GM12878 (cell line): ENCODE results near the gene YIF1B. TPM values are rescaled to one million over a fixed set of nuclear protein-coding genes. Genes with fewer than 3 reads are reported as not detected.
A peak's percentile ranks its signal among the peaks of the same experiment; 100 is the strongest.

Source experiments
- ASH2L ChIP-seq: fragments of 300-600, 200-600 bp; sonication (generic); IDR thresholded peaks from 2 replicates; pipeline ENCODE4 v1.6.1; 2017; ENCODE audit warnings: low read depth, mild to moderate bottlenecking, borderline replicate concordance
- ATF2 ChIP-seq: IDR thresholded peaks from 2 replicates; pipeline ENCODE4 v1.6.1; 2012; ENCODE audit warnings: low read length, inconsistent platforms
- BHLHE40 ChIP-seq, 2 experiments: fragments of 450-650 bp in 1 of 2; IDR thresholded peaks; 2 replicates each; pipeline ENCODE4 v1.6.1; 2011 to 2017; ENCODE audit warnings: low read depth in 2 of 2, borderline replicate concordance in 1 of 2, improper control_type of control experiment in 1 of 2, low read length in 1 of 2, mild to moderate bottlenecking in 1 of 2
- BRCA1 ChIP-seq: IDR thresholded peaks from 2 replicates; pipeline ENCODE4 v1.6.1; 2011; ENCODE audit warnings: low read depth, low read length, improper control_type of control experiment
- E2F4 ChIP-seq: IDR thresholded peaks from 2 replicates; pipeline ENCODE4 v1.6.1; 2012; ENCODE audit warnings: low read depth, low read length, improper control_type of control experiment
- EGR1 ChIP-seq, 2 experiments: IDR thresholded peaks; 1 replicate in 1 of 2; 2 replicates in 1 of 2; pipeline ENCODE4 v1.6.1; 2011 to 2012; ENCODE audit warnings: low read depth in 2 of 2, low read length in 2 of 2, borderline replicate concordance in 1 of 2, mild to moderate bottlenecking in 1 of 2, moderate library complexity in 1 of 2
- HCFC1 ChIP-seq: fragments of 150-350 bp; IDR thresholded peaks from 2 replicates; pipeline ENCODE4 v1.6.1; 2014; ENCODE audit warnings: low read length
- IKZF2 ChIP-seq, 2 experiments: fragments of 450-650 bp; IDR thresholded peaks; 2 replicates each; pipeline ENCODE4 v1.6.1; 2017; ENCODE audit warnings: mild to moderate bottlenecking in 2 of 2, moderate library complexity in 2 of 2
- JUNB ChIP-seq: IDR thresholded peaks from 2 replicates; pipeline ENCODE4 v1.6.1; 2016; ENCODE audit warnings: antibody characterized with exemption, mild to moderate bottlenecking
- KLF5 ChIP-seq: fragments of 450-650 bp; IDR thresholded peaks from 2 replicates; pipeline ENCODE4 v1.6.1; 2014; ENCODE audit warnings: mild to moderate bottlenecking; ENCODE audit not compliant: partially characterized antibody
- NBN ChIP-seq: fragments of 450-650 bp; IDR thresholded peaks from 2 replicates; pipeline ENCODE4 v1.6.1; 2016
- NFXL1 ChIP-seq: fragments of 450-650 bp; IDR thresholded peaks from 2 replicates; pipeline ENCODE4 v1.6.1; 2017; ENCODE audit warnings: antibody characterized with exemption, mild to moderate bottlenecking, borderline replicate concordance
- NR2C2 ChIP-seq: IDR thresholded peaks from 2 replicates; pipeline ENCODE4 v1.6.1; 2011; ENCODE audit warnings: borderline replicate concordance, low read depth; ENCODE audit not compliant: control insufficient read depth, insufficient read length
- PKNOX1 ChIP-seq: fragments of 450-650 bp; IDR thresholded peaks from 2 replicates; pipeline ENCODE4 v1.6.1; 2016; ENCODE audit warnings: mild to moderate bottlenecking
- POLR2A ChIP-seq: IDR thresholded peaks from 2 replicates; pipeline ENCODE4 v1.6.1; 2011; ENCODE audit warnings: low read depth, mild to moderate bottlenecking, low read length
- POU2F2 ChIP-seq: IDR thresholded peaks from 3 replicates; pipeline ENCODE4 v1.6.1; 2011; ENCODE audit warnings: low read depth, mild to moderate bottlenecking, low read length, borderline replicate concordance
- RB1 ChIP-seq: fragments of 450-650 bp; formaldehyde crosslinking; IDR thresholded peaks from 2 replicates; pipeline ENCODE4 v1.6.1; 2017; ENCODE audit warnings: mild to moderate bottlenecking, borderline replicate concordance
- SKIL ChIP-seq: fragments of 450-650 bp; IDR thresholded peaks from 2 replicates; pipeline ENCODE4 v1.6.1; 2017; ENCODE audit warnings: mild to moderate bottlenecking, low read depth, inconsistent platforms; ENCODE audit not compliant: poor library complexity, severe bottlenecking
- SPI1 ChIP-seq: IDR thresholded peaks from 2 replicates; pipeline ENCODE4 v1.6.1; 2011; ENCODE audit warnings: low read depth, mild to moderate bottlenecking, low read length, moderate library complexity, borderline replicate concordance; ENCODE audit not compliant: insufficient read depth
- TCF3 ChIP-seq: IDR thresholded peaks from 2 replicates; pipeline ENCODE4 v1.6.1; 2012; ENCODE audit warnings: low read depth, mild to moderate bottlenecking, low read length, borderline replicate concordance; ENCODE audit not compliant: insufficient read depth
- TCF7 ChIP-seq: IDR thresholded peaks from 2 replicates; pipeline ENCODE4 v1.6.1; 2014; ENCODE audit warnings: antibody characterized with exemption, borderline replicate concordance
- USF1 ChIP-seq: IDR thresholded peaks from 2 replicates; pipeline ENCODE4 v1.6.1; 2011; ENCODE audit warnings: borderline replicate concordance, low read depth, mild to moderate bottlenecking, moderate library complexity, mixed read lengths, low read length; ENCODE audit not compliant: insufficient read depth; ENCODE audit errors: extremely low read length
- ZNF217 ChIP-seq: fragments of 450-650 bp; IDR thresholded peaks from 2 replicates; pipeline ENCODE4 v1.6.1; 2017; ENCODE audit warnings: antibody characterized with exemption, mild to moderate bottlenecking
- ZSCAN29 ChIP-seq: fragments of 450-650 bp; IDR thresholded peaks from 2 replicates; pipeline ENCODE4 v1.6.1; 2017; ENCODE audit warnings: mild to moderate bottlenecking, moderate library complexity
- polyA plus RNA-seq, 11 experiments: library from polyadenylated mRNA; depleted of rRNA in 4 of 11; unstranded in 6 of 11; stranded (reverse) in 5 of 11; fragments of >200 nt; fragmentation: Nextera tagmentation in 4 of 11; fragmentation: Illumina TruSeq in 1 of 11; extraction: Ambion mirVana in 4 of 11; extraction: Trizol in 1 of 11; gene quantifications; 1 replicate in 1 of 11; 2 replicates in 10 of 11; pipeline versions ENCODE4 v1.2.1 to v1.2.3, GENCODE V29; 2011 to 2016; ENCODE audit warnings: inconsistent platforms in 2 of 11, missing spikeins in 2 of 11, low read depth in 1 of 11
- total RNA-seq, 4 experiments: library from RNA; depleted of rRNA in 3 of 4; stranded (reverse); fragments of >200 nt in 3 of 4; fragmentation: Illumina TruSeq in 1 of 4; extraction: Trizol in 1 of 4; gene quantifications; 2 replicates each; pipeline versions ENCODE4 v1.2.1 to v1.2.3, GENCODE V29; 2013 to 2021

Gene YIF1B
- total and polyA plus RNA-seq, 10 of the 15 experiments (the other 5 are each of a cell fraction or from before 2014, with no cell fraction given) = 1.3 to 106 (median 53.5) TPM

GRCh38 chr19:38284422-38284821 lies 31.3 kb downstream of the YIF1B start (continued):
- no peak for TF ChIP-seq HCFC1
- TF ChIP-seq NBN = 0 out of 2 replicates have a peak, but pooled peaks have one; percentile 13
- no peak for TF ChIP-seq NFXL1
- no peak for TF ChIP-seq ASH2L
- no peak for TF ChIP-seq SKIL
- TF ChIP-seq ZSCAN29 = no peak
- peak; percentile 65; the same call in 1 of the 2 replicates for TF ChIP-seq SPI1
- no peak for TF ChIP-seq KLF5
- no peak for TF ChIP-seq USF1
- TF ChIP-seq ATF2 = no peak
- no peak for TF ChIP-seq JUNB
- no peak for TF ChIP-seq POLR2A
- TF ChIP-seq ZNF217 = no peak
- TF ChIP-seq POU2F2 = no peak
- TF ChIP-seq E2F4 = no peak
- no peak for TF ChIP-seq TCF7
- peak; percentile 52 to 56; a peak in 2 of 4 replicates for TF ChIP-seq IKZF2 (IDR thresholded peaks at IDR 0.05)
- TF ChIP-seq NR2C2 = no peak
- TF ChIP-seq TCF3 = no peak
- no peak for TF ChIP-seq RB1
- TF ChIP-seq BRCA1 = no peak
- no peak for TF ChIP-seq EGR1 (IDR thresholded peaks at IDR 0.05; ENCODE audit: borderline replicate concordance in 1 of 2, low read depth in 2 of 2, low read length in 2 of 2)
- no peak for TF ChIP-seq PKNOX1
- TF ChIP-seq BHLHE40 (IDR thresholded peaks at IDR 0.05; ENCODE audit: borderline replicate concordance in 1 of 2, low read depth in 2 of 2, low read length in 1 of 2) = no peak
